Subcutaneous abdominal adipose tissue (tissue), 5 donors: ENCODE data around the gene TSPO.

Source experiments
- H3K27ac ChIP-seq: one replicate; pipeline ENCODE4 v1.7.0; 2013; ENCODE audit warnings: low read depth, mild to moderate bottlenecking, inconsistent platforms, low read length, moderate library complexity
- H3K27me3 ChIP-seq, 5 donors: one replicate each; pipeline ENCODE4 v1.7.0; 2013; ENCODE audit warnings: low read length in 5 of 5, inconsistent platforms in 1 of 5; ENCODE audit not compliant: control insufficient read depth in 5 of 5, insufficient read depth in 4 of 5
- H3K36me3 ChIP-seq, 5 donors: one replicate each; pipeline ENCODE4 v1.7.0; 2013; ENCODE audit warnings: low read length in 5 of 5; ENCODE audit not compliant: control insufficient read depth in 5 of 5, insufficient read depth in 5 of 5
- H3K4me1 ChIP-seq, 5 donors: one replicate each; pipeline ENCODE4 v1.7.0; 2013; ENCODE audit warnings: low read length in 5 of 5, mild to moderate bottlenecking in 3 of 5, moderate library complexity in 1 of 5; ENCODE audit not compliant: control insufficient read depth in 5 of 5, insufficient read depth in 5 of 5
- H3K4me3 ChIP-seq, 5 donors: one replicate each; pipeline ENCODE4 v1.7.0; 2013; ENCODE audit warnings: low read length in 5 of 5, low read depth in 1 of 5
- H3K9ac ChIP-seq, 5 donors: one replicate each; pipeline ENCODE4 v1.7.0; 2013; ENCODE audit warnings: low read length in 5 of 5, mild to moderate bottlenecking in 4 of 5, moderate library complexity in 3 of 5
- H3K9me3 ChIP-seq, 5 donors: one replicate each; pipeline ENCODE4 v1.7.0; 2013; ENCODE audit warnings: low read length in 5 of 5; ENCODE audit not compliant: control insufficient read depth in 5 of 5
- donor health status: healthy.
- donor health status: healthy.
- donor health status: healthy.
- donor health status: healthy.
- donor health status: healthy.

Gene TSPO

DNA sequence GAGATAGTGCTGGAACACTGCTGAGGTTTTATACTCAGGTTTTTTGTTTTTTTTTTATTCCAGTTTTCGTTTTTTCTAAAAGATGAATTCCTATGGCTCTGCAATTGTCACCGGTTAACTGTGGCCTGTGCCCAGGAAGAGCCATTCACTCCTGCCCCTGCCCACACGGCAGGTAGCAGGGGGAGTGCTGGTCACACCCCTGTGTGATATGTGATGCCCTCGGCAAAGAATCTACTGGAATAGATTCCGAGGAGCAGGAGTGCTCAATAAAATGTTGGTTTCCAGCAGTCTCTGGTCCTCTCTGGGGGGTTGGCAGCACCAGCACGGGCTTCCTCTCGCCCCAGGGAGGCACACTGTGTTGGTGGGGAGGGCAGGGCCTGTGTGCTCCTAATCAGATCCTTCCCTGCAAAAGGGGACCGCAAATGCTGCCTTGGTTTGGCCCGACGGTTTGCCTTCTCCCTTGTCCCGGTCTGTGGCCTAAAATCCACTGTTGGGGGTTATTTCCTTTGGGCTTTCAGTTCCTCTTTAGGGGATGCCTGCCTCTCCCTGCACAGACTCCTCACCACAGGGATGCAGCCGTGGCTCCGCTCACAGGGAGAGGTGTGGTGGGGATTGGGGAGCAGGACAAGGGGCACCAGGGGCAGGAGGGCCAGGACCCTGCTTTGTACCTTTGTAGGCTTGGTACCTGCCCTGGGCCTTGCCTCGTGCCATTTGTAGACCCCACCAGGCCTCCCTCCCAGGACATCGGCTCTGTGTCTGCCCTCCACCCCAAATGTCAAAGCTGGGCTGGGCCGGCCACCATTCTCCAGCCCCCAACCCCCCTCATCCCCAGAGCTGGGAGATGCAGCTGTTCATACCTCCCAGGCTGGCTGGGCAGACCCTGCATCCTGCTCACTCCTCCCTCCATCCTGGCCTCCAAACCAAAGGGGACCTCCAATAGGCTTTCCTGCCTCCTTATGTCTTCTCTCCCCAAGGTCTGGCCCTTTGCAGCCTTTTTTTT lies 21.6 kb upstream of the TSPO start:
- Histone ChIP-seq H3K27ac (no peak overlapping the region), H3K36me3 (peaks cover 0 to 33% (median 19%) of the 10 kb centered on the region in 5 donors), H3K4me3 (no peak overlapping the region), H3K9me3 (no peaks in the 10 kb centered on the region), H3K9ac (peak overlapping the region in 1 of 5 donors; percentile 30), H3K27me3 (peaks cover 0 to 8% (median 5%) of the 10 kb centered on the region in 5 donors), H3K4me1 (peaks cover 0 to 38% (median 13%) of the 10 kb centered on the region in 5 donors)

GRCh38 chr22:43131773-43132501 lies 19.4 kb upstream of the TSPO start:
- no peaks in the 10 kb centered on the region for H3K9me3 ChIP-seq
- no peak overlapping the region for H3K4me3 ChIP-seq
- no peak overlapping the region for H3K9ac ChIP-seq
- no peak overlapping the region for H3K27ac ChIP-seq
- peaks cover 0 to 49% (median 29%) of the 10 kb centered on the region in 5 donors for H3K36me3 ChIP-seq
- H3K4me1 ChIP-seq = peaks cover 2 to 51% (median 23%) of the 10 kb centered on the region in 5 donors
- peaks cover 0 to 8% (median 5%) of the 10 kb centered on the region in 5 donors for H3K27me3 ChIP-seq

DNA sequence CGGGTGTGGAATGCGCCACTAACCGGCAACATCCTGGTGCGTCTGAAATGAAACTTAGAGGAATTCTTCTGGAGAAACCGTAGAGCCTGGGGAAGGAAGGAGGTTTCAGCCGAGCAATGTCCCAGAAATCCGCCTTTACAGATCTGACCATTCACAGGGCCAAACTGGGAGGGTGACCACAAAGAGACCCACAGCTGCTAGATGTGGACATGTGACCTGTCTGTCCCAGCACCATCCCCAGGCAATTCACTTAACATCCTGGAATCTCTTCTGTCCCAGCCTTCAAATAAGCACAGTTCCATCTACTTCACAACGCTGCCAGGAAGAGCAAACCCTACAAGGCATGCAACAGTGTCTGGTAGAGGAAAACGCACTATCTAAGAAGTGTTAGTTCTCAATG lies 18.0 kb upstream of the TSPO start:
- Histone ChIP-seq H3K9ac (no peak overlapping the region), H3K4me3 (no peak overlapping the region), H3K4me1 (peaks cover 4 to 50% (median 37%) of the 10 kb centered on the region in 5 donors), H3K9me3 (no peaks in the 10 kb centered on the region), H3K27me3 (peaks cover 0 to 8% (median 5%) of the 10 kb centered on the region in 5 donors), H3K27ac (no peak overlapping the region), H3K36me3 (peaks cover 0 to 62% (median 35%) of the 10 kb centered on the region in 5 donors)

GRCh38 chr22:43134553-43134952 lies 16.8 kb upstream of the TSPO start:
- H3K9ac ChIP-seq = no peak overlapping the region
- H3K27ac ChIP-seq = no peak overlapping the region
- no peak overlapping the region for H3K4me3 ChIP-seq
- peaks cover 5 to 72% (median 38%) of the 10 kb centered on the region in 5 donors for H3K36me3 ChIP-seq
- peaks cover 4 to 41% (median 34%) of the 10 kb centered on the region in 5 donors for H3K4me1 ChIP-seq
- peaks cover 0 to 3% (median 0%) of the 10 kb centered on the region in 5 donors for H3K27me3 ChIP-seq
- no peaks in the 10 kb centered on the region for H3K9me3 ChIP-seq

DNA sequence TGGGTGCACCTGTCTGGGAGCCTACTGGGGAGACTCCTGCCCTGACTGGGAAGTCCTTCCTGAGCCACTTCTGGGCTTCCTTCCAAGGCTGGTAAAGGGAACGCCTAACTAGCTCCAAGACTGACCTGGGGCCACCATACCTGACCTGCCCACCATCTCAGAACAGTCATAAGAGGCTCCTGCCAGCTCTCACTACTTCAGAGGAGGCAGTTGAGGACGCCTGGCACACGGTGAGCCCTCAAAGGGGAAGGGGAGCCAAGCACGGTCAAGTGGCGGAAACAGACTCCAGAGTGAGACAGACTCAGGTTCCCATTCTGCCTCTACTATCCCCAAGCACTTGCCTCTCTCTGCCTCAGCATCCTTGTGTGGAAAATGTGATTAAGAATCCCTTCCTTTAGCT lies 15.8 kb upstream of the TSPO start:
- Histone ChIP-seq H3K36me3 (peaks cover 5 to 80% (median 43%) of the 10 kb centered on the region in 5 donors), H3K9me3 (no peaks in the 10 kb centered on the region), H3K9ac (no peak overlapping the region), H3K27me3 (no peaks in the 10 kb centered on the region), H3K4me3 (no peak overlapping the region), H3K27ac (no peak overlapping the region), H3K4me1 (peaks cover 4 to 37% (median 29%) of the 10 kb centered on the region in 5 donors)

DNA sequence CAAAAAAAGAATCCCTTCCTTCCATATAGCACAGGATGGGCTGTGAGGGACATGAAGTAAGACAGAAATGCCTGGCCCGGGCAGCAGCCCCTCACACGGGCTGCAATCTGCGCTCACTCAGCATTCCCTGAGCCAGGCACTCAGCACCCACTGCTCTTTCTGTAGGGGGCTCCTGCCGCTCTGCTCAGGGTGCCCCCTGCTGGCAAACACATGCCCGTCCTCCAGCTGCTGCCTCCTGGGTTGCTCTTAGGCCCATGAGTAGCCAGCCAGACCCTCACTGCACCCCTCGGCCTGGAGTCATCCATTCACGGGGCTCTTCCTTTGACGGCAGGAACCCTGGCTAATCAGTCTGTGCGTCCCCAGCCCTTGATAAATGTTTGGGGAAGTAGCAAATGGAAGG lies 15.1 kb upstream of the TSPO start:
- Histone ChIP-seq H3K27me3 (no peaks in the 10 kb centered on the region), H3K9me3 (no peaks in the 10 kb centered on the region), H3K4me1 (peaks cover 4 to 34% (median 27%) of the 10 kb centered on the region in 5 donors), H3K27ac (peak overlapping the region; percentile 2), H3K9ac (peak overlapping the region in 2 of 5 donors; percentile 3 to 20), H3K4me3 (no peak overlapping the region), H3K36me3 (peaks cover 5 to 83% (median 46%) of the 10 kb centered on the region in 5 donors)

- H3K4me3 ChIP-seq = no peak overlapping the region
- H3K9ac ChIP-seq = peak overlapping the region in 1 of 5 donors; percentile 3
- H3K9me3 ChIP-seq = no peaks in the 10 kb centered on the region
- H3K27me3 ChIP-seq = no peaks in the 10 kb centered on the region
- H3K36me3 ChIP-seq = peaks cover 5 to 77% (median 45%) of the 10 kb centered on the region in 5 donors
- H3K27ac ChIP-seq = peak overlapping the region; percentile 2
- H3K4me1 ChIP-seq = peaks cover 4 to 31% (median 27%) of the 10 kb centered on the region in 5 donors
Observed at GRCh38 chr22:43136801-43137200, 14.6 kb upstream of the TSPO start.

DNA sequence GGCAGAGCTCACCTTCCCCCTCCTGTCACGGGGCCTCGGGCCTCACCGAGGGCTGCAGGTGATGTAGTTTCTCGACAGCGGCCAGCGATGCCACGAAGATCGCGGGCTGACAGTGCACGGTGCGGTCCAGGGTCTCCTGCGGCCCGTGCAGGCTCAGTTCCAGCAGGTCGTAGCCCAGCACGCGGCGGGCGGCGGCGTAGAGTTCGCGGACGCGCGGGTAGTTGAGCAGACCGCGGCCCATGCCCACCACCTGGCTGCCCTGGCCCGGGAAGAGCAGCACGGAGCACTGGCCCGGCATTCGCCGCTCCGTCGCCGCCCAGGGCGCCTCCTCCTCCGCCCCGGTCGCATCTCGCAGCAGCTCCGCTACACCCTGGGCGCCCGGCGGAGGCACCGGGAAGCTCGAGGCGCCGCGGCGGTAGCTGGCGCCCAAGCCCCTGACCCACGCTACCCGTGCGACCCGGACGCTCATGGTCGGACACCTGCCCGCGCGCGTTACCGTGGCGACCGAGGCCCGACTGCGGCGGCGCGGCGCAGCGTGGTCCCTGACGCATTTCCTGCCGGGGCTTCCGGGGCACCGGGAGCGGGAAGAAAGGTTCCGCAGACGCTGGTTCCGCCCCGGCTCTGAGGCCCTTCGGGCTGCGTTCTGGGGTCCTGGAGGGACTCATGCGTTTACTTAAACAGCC lies 8.3 kb upstream of the TSPO start, which contains the start of gene MCAT:
MCAT (minus strand) TSS at position 519 of the 683 bp plus-strand sequence; CDS start at position 469, 50 bp downstream.
- peak within 1 kb of the TSS; percentile 37 for H3K27ac ChIP-seq
- H3K9me3 ChIP-seq = no peaks in the 10 kb centered on the region
- H3K36me3 ChIP-seq = peaks cover 5 to 27% (median 13%) of the 10 kb centered on the region in 5 donors
- H3K4me3 ChIP-seq = peak within 1 kb of the TSS; percentile 64 to 98 (median 84)
- H3K4me1 ChIP-seq = peaks cover 5 to 24% (median 17%) of the 10 kb centered on the region in 5 donors
- peak within 1 kb of the TSS; percentile 28 to 93 (median 71) for H3K9ac ChIP-seq
- H3K27me3 ChIP-seq = no peaks in the 10 kb centered on the region

GRCh38 chr22:43144949-43145348 lies 6.4 kb upstream of the TSPO start:
- H3K36me3 ChIP-seq = peaks cover 0 to 12% (median 8%) of the 10 kb centered on the region in 5 donors
- peaks cover 3 to 26% (median 23%) of the 10 kb centered on the region in 5 donors for H3K4me1 ChIP-seq
- H3K27me3 ChIP-seq = no peaks in the 10 kb centered on the region
- no peak overlapping the region for H3K27ac ChIP-seq
- no peak overlapping the region for H3K4me3 ChIP-seq
- H3K9me3 ChIP-seq = no peaks in the 10 kb centered on the region
- no peak overlapping the region for H3K9ac ChIP-seq
